PC-3 (cell line): ENCODE data around the gene ZNF189.

Source experiments
- CTCF ChIP-seq: fragments of 300-600 bp; sonication (generic); conservative IDR thresholded peaks from 2 replicates; pipeline ENCODE4 v1.5.1; 2017; ENCODE audit warnings: antibody characterized with exemption, low read depth, mild to moderate bottlenecking, low read length
- EZH2 ChIP-seq: fragments of 300-600 bp; sonication (generic); IDR thresholded peaks from one replicate; pipeline ENCODE4 v1.6.1; 2017; ENCODE audit warnings: antibody characterized with exemption, mild to moderate bottlenecking, low read length; ENCODE audit not compliant: unreplicated experiment
- EZH2phosphoT487 ChIP-seq: fragments of 300-600 bp; sonication (generic); IDR thresholded peaks from 2 replicates; pipeline ENCODE4 v1.6.1; 2018; ENCODE audit warnings: mild to moderate bottlenecking, antibody characterized with exemption, low read length, borderline replicate concordance

GRCh38 chr9:101427957-101428655 lies 29.5 kb downstream of the ZNF189 start:
- TF ChIP-seq CTCF (no peak), EZH2phosphoT487 (no peak), EZH2 (no peak)
